Caco-2 (cell line): ENCODE data around the gene OR2A14. TPM values are rescaled to one million over a fixed set of nuclear protein-coding genes. Genes with fewer than 3 reads are reported as not detected.

Source experiments
- BruUV-seq: library from RNA; stranded (reverse); fragments of 400-500 nt; replicated peaks from 2 replicates; lab custom pipeline; 2021; lab: Mats Ljungman, UMichigan
- CTCF ChIA-PET: fragments of 300-600 bp; sonication (Branson Sonifier 250); formaldehyde crosslinking; loops from one replicate; lab custom pipeline; 2022; ENCODE audit warnings: antibody characterized with exemption; lab: Charles Lee
- POLR2A ChIA-PET: fragments of 300-600 bp; sonication (Branson Sonifier 250); formaldehyde crosslinking; loops from one replicate; lab custom pipeline; 2022; ENCODE audit warnings: antibody characterized with exemption; lab: Charles Lee
- DNase-seq, 2 experiments: peaks; one replicate each; pipeline versions ENCODE4 v3.0.0 to v3.0.0-alpha.2; 2020 to 2022
- H3K27me3 ChIP-seq: replicated peaks from 2 replicates; pipeline ENCODE4 v1.6.0; 2011; ENCODE audit warnings: low read length; ENCODE audit not compliant: control insufficient read depth, insufficient read depth
- H3K36me3 ChIP-seq: 2 replicates; pipeline ENCODE4 v1.5.1; 2011; ENCODE audit warnings: low read length; ENCODE audit not compliant: control insufficient read depth, insufficient read depth
- H3K4me1 ChIP-seq: fragments of 250-450 bp; sonication (Bioruptor Pico); 2 replicates; pipeline ENCODE4 v1.5.1; 2020; ENCODE audit warnings: mild to moderate bottlenecking
- H3K4me3 ChIP-seq: 2 replicates; pipeline ENCODE4 v1.5.1; 2011; ENCODE audit warnings: low read depth, mild to moderate bottlenecking, control low read depth, low read length
- H3K9me3 ChIP-seq: fragments of 250-450 bp; sonication (Bioruptor Pico); 2 replicates; pipeline ENCODE4 v1.5.1; 2020; ENCODE audit warnings: mild to moderate bottlenecking, moderate library complexity
- H3K27ac Mint-ChIP-seq: one replicate; pipeline ENCODE4 v1.8.0; 2022; ENCODE audit warnings: mixed read lengths; ENCODE audit not compliant: unreplicated experiment
- H3K27me3 Mint-ChIP-seq: one replicate; pipeline ENCODE4 v1.8.0; 2022; ENCODE audit warnings: mixed read lengths; ENCODE audit not compliant: insufficient read depth, unreplicated experiment
- H3K36me3 Mint-ChIP-seq: one replicate; pipeline ENCODE4 v1.8.0; 2022; ENCODE audit warnings: mild to moderate bottlenecking, mixed read lengths; ENCODE audit not compliant: insufficient read depth, unreplicated experiment
- H3K4me1 Mint-ChIP-seq: one replicate; pipeline ENCODE4 v1.8.0; 2022; ENCODE audit warnings: low read depth, mixed read lengths; ENCODE audit not compliant: unreplicated experiment
- H3K4me3 Mint-ChIP-seq: one replicate; pipeline ENCODE4 v1.8.0; 2022; ENCODE audit warnings: mild to moderate bottlenecking, moderate library complexity, mixed read lengths; ENCODE audit not compliant: unreplicated experiment
- H3K9me3 Mint-ChIP-seq: one replicate; pipeline ENCODE4 v1.8.0; 2022; ENCODE audit warnings: mixed read lengths; ENCODE audit not compliant: unreplicated experiment
- CTCF ChIP-seq, 2 experiments: fragments of 200-600 bp in 1 of 2; IDR thresholded peaks; 1 replicate in 1 of 2; 2 replicates in 1 of 2; pipeline versions ENCODE4 v1.5.1 to v1.8.0; 2011 to 2022; ENCODE audit warnings: antibody characterized with exemption in 1 of 2, control low read depth in 1 of 2, inconsistent platforms in 1 of 2, low read depth in 1 of 2, low read length in 1 of 2, mild to moderate bottlenecking in 1 of 2, moderate library complexity in 1 of 2; ENCODE audit not compliant: insufficient read depth in 1 of 2, severe bottlenecking in 1 of 2, unreplicated experiment in 1 of 2
- intact Hi-C: fragments of 100-400 bp; cut with micrococcal nuclease; formaldehyde crosslinking; loops from one replicate; pipeline ENCODE4 v1.10.0; 2022; ENCODE audit not compliant: unreplicated experiment
- total RNA-seq: library from RNA; stranded (reverse); gene quantifications from 2 replicates; pipeline ENCODE4 v1.2.3, GENCODE V29; 2022

Gene OR2A14
- total RNA-seq, 1 experiment from 2014 or later, result not detected

GRCh38 chr7:144144426-144144825 is 21.4 kb downstream of the OR2A14 start:
- no peaks in the 10 kb centered on the region for H3K36me3 ChIP-seq
- intact Hi-C loops, result no loop called here
- H3K4me3 ChIP-seq, result no peak overlapping the region
- BruUV-seq, result no TSS peak
- no peaks in the 10 kb centered on the region for H3K4me1 Mint-ChIP-seq
- H3K36me3 Mint-ChIP-seq, result no peaks in the 10 kb centered on the region
- H3K9me3 Mint-ChIP-seq, result peaks cover 56% of the 10 kb centered on the region
- H3K27ac Mint-ChIP-seq, result no peak overlapping the region
- no peak for TF ChIP-seq CTCF (IDR thresholded peaks at IDR 0.05; ENCODE audit: insufficient read depth in 1 of 2, low read depth in 1 of 2, low read length in 1 of 2, severe bottlenecking in 1 of 2, unreplicated experiment in 1 of 2)
- H3K4me3 Mint-ChIP-seq, result no peak overlapping the region
- H3K27me3 Mint-ChIP-seq, result no peaks in the 10 kb centered on the region
- no peaks in the 10 kb centered on the region for H3K27me3 ChIP-seq
- DNase-seq, result no peak
- no peaks in the 10 kb centered on the region for H3K4me1 ChIP-seq
- POLR2A ChIA-PET, result no interaction called here
- peaks cover 22% of the 10 kb centered on the region for H3K9me3 ChIP-seq
- CTCF ChIA-PET, result no interaction called here

GRCh38 chr7:144148224-144148827 is 25.4 kb downstream of the OR2A14 start:
- no TSS peak for BruUV-seq

DNA sequence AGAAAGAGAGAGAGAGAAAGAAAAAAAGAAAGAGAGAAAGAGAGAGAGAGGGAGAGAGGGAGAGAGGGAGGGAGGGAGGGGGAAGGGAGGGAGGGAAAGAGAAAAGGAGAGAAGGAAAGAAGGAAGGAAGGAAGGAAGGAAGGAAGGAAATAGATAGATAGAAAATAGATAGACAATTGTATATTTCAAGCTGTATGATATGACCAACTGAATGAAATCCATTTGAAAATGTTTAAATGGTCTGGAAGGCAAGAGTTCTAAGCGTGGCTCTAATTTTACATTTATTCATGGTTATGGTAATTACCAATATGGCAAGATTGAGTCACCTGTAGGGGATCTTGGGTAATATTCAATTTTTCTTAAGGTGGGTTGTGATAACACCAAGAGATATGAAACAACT is 35.9 kb downstream of the OR2A14 start:
- no peak for TF ChIP-seq CTCF (IDR thresholded peaks at IDR 0.05; ENCODE audit: insufficient read depth in 1 of 2, low read depth in 1 of 2, low read length in 1 of 2, severe bottlenecking in 1 of 2, unreplicated experiment in 1 of 2)
- H3K36me3 Mint-ChIP-seq, result no peaks in the 10 kb centered on the region
- Histone ChIP-seq H3K36me3 (no peaks in the 10 kb centered on the region), H3K9me3 (no peaks in the 10 kb centered on the region), H3K27me3 (no peaks in the 10 kb centered on the region), H3K4me3 (no peak overlapping the region), H3K4me1 (no peaks in the 10 kb centered on the region)
- H3K27ac Mint-ChIP-seq, result no peak overlapping the region
- ChIA-PET CTCF (no interaction called here), POLR2A (no interaction called here)
- intact Hi-C loops, result no loop called here
- no TSS peak for BruUV-seq
- no peaks in the 10 kb centered on the region for H3K9me3 Mint-ChIP-seq
- H3K4me3 Mint-ChIP-seq, result no peak overlapping the region
- H3K4me1 Mint-ChIP-seq, result no peaks in the 10 kb centered on the region
- DNase-seq, result no peak
- H3K27me3 Mint-ChIP-seq, result peaks cover 18% of the 10 kb centered on the region

More at GRCh38 chr7:144148224-144148827, 25.4 kb downstream of the OR2A14 start:
- Histone ChIP-seq H3K4me1 (no peaks in the 10 kb centered on the region), H3K27me3 (no peaks in the 10 kb centered on the region), H3K4me3 (no peak overlapping the region), H3K9me3 (peaks cover 34% of the 10 kb centered on the region), H3K36me3 (no peaks in the 10 kb centered on the region)
- Mint-ChIP-seq H3K4me3 (no peak overlapping the region), H3K9me3 (peaks cover 51% of the 10 kb centered on the region), H3K36me3 (no peaks in the 10 kb centered on the region), H3K27me3 (peaks cover 4% of the 10 kb centered on the region), H3K4me1 (no peaks in the 10 kb centered on the region), H3K27ac (no peak overlapping the region)
- intact Hi-C loops, result no loop called here
- POLR2A ChIA-PET, result no interaction called here
- CTCF ChIA-PET, result no interaction called here
- DNase-seq, result no peak
- no peak for TF ChIP-seq CTCF (IDR thresholded peaks at IDR 0.05; ENCODE audit: insufficient read depth in 1 of 2, low read depth in 1 of 2, low read length in 1 of 2, severe bottlenecking in 1 of 2, unreplicated experiment in 1 of 2)
